Endothelial cell (in vitro differentiated cells): ENCODE data around the gene ADD1. TPM values are rescaled to one million over a fixed set of nuclear protein-coding genes. Genes with fewer than 3 reads are reported as not detected.

ENCODE experiments used
- DNase-seq: peaks from one replicate; pipeline ENCODE4 v3.0.0; 2021; ENCODE audit warnings: low spot score
- H3K27ac Mint-ChIP-seq: one replicate; pipeline ENCODE4 v1.8.0; 2021; ENCODE audit warnings: mixed read lengths, inconsistent platforms; ENCODE audit not compliant: unreplicated experiment
- H3K27me3 Mint-ChIP-seq: one replicate; pipeline ENCODE4 v1.8.0; 2021; ENCODE audit warnings: mild to moderate bottlenecking, moderate library complexity, mixed read lengths, inconsistent platforms; ENCODE audit not compliant: unreplicated experiment
- H3K36me3 Mint-ChIP-seq: one replicate; pipeline ENCODE4 v1.8.0; 2021; ENCODE audit warnings: mild to moderate bottlenecking, low read depth, mixed read lengths, inconsistent platforms; ENCODE audit not compliant: unreplicated experiment
- H3K4me1 Mint-ChIP-seq: one replicate; pipeline ENCODE4 v1.8.0; 2021; ENCODE audit warnings: mild to moderate bottlenecking, mixed read lengths, inconsistent platforms; ENCODE audit not compliant: unreplicated experiment
- H3K4me3 Mint-ChIP-seq: one replicate; pipeline ENCODE4 v1.8.0; 2021; ENCODE audit warnings: mild to moderate bottlenecking, mixed read lengths, inconsistent platforms; ENCODE audit not compliant: unreplicated experiment
- H3K9me3 Mint-ChIP-seq: one replicate; pipeline ENCODE4 v1.8.0; 2021; ENCODE audit warnings: mixed read lengths, inconsistent platforms; ENCODE audit not compliant: unreplicated experiment
- CTCF ChIP-seq: fragments of 200-600 bp; sonication (generic); IDR thresholded peaks from one replicate; pipeline ENCODE4 v1.5.0; 2021; ENCODE audit warnings: antibody characterized with exemption; ENCODE audit not compliant: unreplicated experiment
- total RNA-seq: library from RNA; stranded (reverse); fragmentation: NEBNext Ultra II Directional; extraction: Animal tissue kit (Norgen Biotek cat#: 25700); gene quantifications from one replicate; pipeline ENCODE4 v1.2.1, GENCODE V29; 2021; ENCODE audit not compliant: unreplicated experiment

Gene ADD1
- total RNA-seq, 1 donor from 2014 or later = 337 TPM

- Mint-ChIP-seq H3K36me3 (peaks cover 69% of the 10 kb centered on the region), H3K27ac (peak overlapping the region; percentile 86), H3K4me1 (peaks cover 11% of the 10 kb centered on the region), H3K9me3 (no peaks in the 10 kb centered on the region), H3K27me3 (peaks cover 2% of the 10 kb centered on the region), H3K4me3 (peak overlapping the region; percentile 81)
- DNase-seq = no peak
- no peak for TF ChIP-seq CTCF
Observed at GRCh38 chr4:2907706-2908293, 64.2 kb downstream of the ADD1 start.

GRCh38 chr4:2908686-2909085 is 65.0 kb downstream of the ADD1 start:
- no peak for TF ChIP-seq CTCF
- Mint-ChIP-seq H3K4me1 (peaks cover 11% of the 10 kb centered on the region), H3K27me3 (peaks cover 2% of the 10 kb centered on the region), H3K4me3 (no peak overlapping the region), H3K9me3 (no peaks in the 10 kb centered on the region), H3K36me3 (peaks cover 63% of the 10 kb centered on the region), H3K27ac (no peak overlapping the region)
- DNase-seq = no peak

DNA sequence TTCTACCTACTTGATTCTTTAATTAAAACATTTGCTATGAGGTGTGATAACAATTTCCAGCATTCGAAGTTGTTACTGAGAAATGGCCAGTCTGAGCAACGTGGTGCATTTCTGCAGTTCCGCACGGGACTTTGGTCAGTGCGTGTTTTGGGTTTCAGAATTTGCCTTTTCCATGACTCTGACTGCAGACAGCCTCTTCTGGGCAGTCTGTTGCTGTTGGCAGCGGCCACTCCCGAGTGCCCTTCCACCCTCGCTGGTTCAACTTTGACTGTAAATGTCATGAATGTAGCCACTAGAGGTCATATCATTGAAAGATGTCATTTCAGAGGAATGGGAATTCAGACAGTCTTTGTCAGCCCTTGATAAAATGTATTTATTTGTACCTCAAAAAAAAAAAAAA is 65.9 kb downstream of the ADD1 start:
- no peak for TF ChIP-seq CTCF
- Mint-ChIP-seq H3K9me3 (no peaks in the 10 kb centered on the region), H3K27ac (peak overlapping the region; percentile 61), H3K4me1 (peaks cover 17% of the 10 kb centered on the region), H3K27me3 (no peaks in the 10 kb centered on the region), H3K36me3 (peaks cover 62% of the 10 kb centered on the region), H3K4me3 (no peak overlapping the region)
- DNase-seq = no peak

DNA sequence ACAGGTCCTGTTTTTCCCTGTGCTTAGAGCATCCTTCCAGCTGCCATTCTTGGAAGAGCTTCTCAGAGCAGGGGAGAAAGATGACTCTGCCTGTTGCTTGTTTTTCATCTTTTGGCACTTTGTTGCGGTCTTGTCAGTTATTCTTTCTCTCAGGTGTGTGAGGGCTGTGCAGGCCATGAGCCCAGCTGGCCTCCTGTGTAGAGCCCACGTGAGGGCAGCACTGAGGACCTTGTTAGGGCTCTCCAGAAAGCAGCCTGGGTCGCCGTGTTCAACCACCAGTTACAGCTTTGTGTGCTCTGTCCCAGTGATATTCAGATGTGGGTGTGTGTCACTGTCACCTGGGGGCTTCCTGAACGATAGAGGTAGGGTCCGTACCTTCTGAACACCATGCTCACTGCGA is 66.8 kb downstream of the ADD1 start:
- H3K36me3 Mint-ChIP-seq = peaks cover 61% of the 10 kb centered on the region
- H3K27me3 Mint-ChIP-seq = no peaks in the 10 kb centered on the region
- no peak overlapping the region for H3K4me3 Mint-ChIP-seq
- DNase-seq = no peak
- TF ChIP-seq CTCF = no peak
- H3K4me1 Mint-ChIP-seq = peaks cover 21% of the 10 kb centered on the region
- no peaks in the 10 kb centered on the region for H3K9me3 Mint-ChIP-seq
- H3K27ac Mint-ChIP-seq = no peak overlapping the region

GRCh38 chr4:2911868-2912267 is 68.2 kb downstream of the ADD1 start:
- no peak for TF ChIP-seq CTCF
- Mint-ChIP-seq H3K9me3 (no peaks in the 10 kb centered on the region), H3K27me3 (no peaks in the 10 kb centered on the region), H3K4me3 (no peak overlapping the region), H3K27ac (no peak overlapping the region), H3K36me3 (peaks cover 65% of the 10 kb centered on the region), H3K4me1 (peaks cover 15% of the 10 kb centered on the region)
- no peak for DNase-seq
